ENCODE data around the gene GGACT.
"Not testable (repeated sequence)": the region's sequence is repeated elsewhere in the genome, so short reads cannot be mapped to it uniquely, and the experiment has no call there.

Gene GGACT

DNA sequence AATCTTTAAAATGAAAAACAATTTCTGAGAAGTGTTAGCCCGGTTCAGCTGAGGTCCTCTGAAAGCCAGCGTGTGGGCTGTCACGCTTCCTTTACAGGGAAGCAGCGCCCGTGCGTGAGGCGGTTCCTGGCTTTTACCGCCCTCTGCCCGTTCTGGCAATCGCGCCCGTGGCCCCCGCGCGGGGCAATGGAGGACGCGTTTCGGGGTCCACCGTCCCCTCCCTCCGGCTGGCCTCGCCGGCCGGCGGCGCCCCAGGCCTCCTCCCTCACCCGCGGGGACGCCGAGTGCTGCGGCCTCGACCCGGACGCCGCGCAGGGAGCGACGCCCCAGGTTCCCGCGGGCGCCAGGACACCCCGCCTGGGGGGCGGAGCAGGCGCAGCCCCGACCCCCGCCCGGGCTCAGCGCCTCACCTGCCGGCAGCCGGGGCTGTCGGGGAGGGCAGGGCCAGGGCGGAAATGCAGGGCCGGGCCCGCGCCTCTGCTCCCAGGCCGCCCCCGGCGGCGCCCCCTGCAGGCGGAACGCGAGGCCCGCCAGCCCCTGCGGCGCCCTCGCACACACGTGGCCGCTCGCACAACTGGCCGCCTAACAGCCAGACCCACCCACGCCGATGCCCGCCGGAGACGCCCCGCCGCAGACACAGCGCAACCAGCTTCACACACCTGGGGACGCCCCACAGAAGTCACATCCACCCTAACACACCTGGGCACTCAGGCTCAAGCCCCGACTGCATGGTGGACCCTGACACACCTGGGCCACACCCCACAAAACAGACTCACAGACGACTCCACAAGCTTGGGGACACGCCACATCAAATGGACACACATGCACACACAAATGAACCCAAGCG is at the start of gene GGACT:
Gene GGACT (minus strand): TSS at position 459 of the 847 bp plus-strand sequence. CDS start 56,198 bp downstream, outside the sequence.
- peak; percentile 31 for DNase-seq

DNA sequence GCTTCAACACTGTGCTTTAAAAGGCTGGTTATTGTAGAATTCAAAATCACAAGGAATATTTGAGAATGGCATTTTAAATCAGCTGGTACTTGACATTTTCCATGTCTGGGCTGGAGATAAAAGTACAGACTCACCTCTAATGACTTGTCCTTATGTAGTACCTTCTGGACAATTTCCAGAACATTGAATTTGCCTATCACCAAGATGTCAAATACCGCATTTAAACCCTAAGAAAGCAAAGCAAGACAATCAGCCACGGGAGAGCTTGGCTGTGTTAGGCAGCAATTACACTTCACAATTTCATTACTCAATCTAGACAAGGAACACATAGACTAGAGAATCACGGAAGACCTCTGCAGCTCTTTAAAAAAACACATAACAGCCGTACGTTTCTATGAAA is 49.2 kb upstream of the GGACT start:
- DNase-seq = no peak

DNA sequence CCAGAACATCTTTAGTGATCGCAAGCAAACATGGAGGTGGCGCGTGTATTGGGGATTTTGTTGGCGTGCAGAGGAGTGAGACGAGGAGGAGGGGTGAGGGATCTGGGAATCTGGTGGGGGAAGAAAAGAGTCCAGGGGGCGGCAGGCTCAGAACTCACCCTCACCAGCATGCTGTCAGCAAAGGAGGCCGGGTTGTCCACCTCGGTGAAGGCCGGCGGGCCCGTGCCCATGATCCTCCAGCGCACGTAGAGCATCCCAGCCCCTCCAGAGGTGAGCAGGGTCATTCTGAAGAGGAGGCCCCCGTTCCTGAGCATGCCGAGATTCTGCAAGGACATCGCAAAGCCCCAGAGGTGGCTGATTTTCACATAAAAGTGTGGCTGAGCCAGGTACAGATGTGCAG is 48.8 kb upstream of the GGACT start:
- no peak for DNase-seq

DNA sequence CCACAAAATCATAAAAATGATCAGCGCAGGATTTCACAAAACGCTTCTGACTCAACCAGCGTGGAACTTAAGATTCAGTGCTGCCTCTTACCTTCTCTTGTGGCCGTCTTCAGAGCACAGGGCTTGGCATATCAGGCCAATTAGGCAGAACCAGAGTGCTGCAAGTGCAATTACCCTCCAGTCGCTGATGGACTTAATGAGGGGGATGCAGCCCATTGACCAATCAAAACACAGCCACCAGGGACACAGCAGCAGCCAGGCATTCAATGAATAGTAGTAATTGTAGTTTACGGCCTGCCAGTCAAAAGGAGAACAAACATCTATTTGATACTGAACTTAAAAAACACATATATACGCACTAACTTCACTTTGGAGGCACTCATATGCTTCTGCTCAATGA is 47.9 kb upstream of the GGACT start:
- DNase-seq = peak; percentile 76

DNA sequence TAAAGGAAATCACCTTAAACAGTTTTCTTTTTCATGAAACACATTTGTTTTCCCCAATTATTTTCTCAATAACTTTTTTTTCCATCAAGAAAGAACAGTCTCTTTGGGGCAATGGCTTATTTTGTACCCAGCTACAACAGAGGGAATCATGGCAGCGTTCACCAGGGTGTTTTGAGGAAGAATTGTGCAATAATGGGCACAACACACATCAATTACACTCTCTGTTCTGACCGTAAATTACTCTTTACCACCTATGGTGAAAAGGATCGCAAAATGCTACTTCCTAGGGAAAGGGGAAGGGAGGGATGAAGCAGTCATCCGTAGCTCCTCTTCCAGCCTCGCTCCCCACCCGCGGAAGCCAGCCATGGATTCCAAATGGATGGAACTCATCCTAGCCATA is 47.4 kb upstream of the GGACT start:
- peak; percentile 54 for DNase-seq

DNA sequence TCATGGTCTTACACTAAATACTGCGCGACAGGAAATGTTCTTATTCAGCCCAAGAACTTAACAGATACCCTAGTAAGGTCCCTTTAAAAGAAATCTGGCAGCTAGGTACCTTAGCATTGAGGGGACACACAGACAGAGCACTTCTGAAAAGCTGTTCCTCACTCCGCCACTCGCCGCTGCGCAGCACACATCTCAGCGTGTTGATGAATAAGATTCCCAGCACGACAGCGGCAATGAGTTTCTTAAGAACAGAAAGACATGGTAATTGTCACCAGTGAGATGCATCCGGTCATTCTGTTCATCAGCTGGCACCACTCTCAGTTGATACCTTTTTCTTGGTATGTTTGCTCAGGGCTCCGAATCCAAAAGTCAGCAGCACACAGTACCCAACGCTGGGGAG is 46.1 kb upstream of the GGACT start:
- DNase-seq = no peak

DNA sequence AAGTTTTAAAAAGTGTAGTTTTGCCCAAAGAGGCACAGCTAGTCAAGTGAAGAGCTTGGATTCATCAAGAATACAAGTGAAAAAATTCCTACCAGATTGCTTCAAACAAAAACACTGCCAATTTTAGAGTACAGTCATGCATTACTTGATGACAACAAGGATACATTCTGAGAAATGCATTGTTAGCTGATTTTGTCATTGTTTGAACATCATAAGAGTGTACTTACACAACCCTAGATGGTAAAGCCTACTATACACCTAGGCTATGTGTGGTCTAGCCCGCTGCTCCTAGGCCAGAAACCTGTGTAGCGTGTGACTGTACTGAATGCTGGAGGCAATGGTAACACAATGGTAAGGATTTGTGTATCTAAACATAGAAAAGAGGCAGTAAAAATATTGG is 44.9 kb upstream of the GGACT start:
- DNase-seq = no peak

DNA sequence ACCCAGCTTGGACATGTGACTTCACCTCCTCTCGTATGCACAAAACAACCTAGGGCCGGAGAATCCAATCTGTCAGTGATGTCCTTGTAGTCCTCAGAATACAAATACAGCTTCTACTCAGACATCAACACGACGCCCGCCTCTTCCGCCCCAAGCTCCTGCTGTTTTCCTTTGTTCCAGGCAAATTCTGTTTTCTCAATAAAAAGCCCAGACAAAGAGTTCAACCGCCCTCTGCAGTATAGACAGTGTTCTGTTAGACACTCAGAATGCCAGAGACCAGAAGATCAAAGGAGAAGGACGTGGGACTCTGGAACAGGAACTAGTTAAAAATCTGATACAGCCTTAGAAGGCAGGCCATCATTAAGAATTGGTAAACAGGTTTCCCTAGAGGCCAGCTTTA is 42.0 kb upstream of the GGACT start:
- peak; percentile 96 for DNase-seq

DNA sequence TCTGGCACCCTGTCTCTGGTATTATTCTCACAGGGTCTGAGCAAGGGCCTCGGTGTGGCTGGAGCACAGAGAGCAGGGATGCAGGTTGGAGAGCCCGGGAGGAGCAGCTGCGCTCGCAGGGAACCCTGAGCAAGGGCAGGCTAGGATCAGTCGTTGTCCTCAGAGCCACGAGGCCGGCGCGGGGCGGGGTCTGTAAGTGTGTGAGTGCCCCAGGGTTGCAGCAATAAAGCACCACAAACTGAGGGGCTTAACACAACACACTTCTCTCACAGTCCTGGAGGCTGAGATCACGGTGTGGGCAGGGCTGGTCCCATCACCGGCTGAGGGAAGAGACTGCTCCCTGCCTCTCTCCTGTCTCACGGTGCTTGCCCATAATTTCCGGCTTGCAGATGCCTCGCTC is 38.5 kb upstream of the GGACT start:
- no peak for DNase-seq

DNA sequence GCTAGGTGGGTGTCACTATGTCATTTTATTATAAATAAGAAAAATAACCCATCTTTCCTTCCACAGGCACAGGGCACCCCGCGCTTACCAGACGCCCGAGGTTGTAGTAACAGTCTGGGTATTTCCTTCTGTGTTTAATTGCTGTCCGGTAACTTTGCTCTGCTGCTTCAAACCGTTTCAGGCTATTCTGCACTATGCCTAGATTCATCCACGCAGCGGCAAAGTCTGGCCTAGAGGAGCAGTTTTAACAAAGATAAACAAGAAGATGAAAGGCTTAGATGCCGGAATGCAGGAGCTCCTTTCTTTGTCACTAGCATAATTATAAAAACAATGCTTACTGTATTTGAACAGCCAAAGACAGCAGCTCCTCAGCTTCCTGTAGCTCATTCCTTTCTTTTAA is 36.9 kb upstream of the GGACT start:
- no peak for DNase-seq

DNA sequence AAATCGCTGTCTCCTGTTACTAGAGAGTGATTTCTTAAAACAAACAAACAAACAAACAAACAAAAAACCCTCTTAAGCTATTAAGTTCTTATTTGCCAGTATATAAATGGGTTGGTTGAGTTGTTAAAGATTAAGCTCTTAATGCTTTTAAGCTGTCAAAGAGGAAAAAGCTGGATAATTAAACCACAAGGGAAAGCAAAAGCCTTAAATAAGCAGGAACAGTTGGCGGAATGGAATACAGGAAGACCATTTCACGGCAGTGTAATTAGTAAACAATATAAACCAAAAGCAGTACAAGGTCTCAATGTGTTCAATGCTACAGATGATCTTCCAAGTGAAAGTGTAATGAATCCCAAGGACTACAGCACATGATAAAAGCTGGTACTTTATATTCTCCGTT is 32.2 kb upstream of the GGACT start:
- no peak for DNase-seq

DNA sequence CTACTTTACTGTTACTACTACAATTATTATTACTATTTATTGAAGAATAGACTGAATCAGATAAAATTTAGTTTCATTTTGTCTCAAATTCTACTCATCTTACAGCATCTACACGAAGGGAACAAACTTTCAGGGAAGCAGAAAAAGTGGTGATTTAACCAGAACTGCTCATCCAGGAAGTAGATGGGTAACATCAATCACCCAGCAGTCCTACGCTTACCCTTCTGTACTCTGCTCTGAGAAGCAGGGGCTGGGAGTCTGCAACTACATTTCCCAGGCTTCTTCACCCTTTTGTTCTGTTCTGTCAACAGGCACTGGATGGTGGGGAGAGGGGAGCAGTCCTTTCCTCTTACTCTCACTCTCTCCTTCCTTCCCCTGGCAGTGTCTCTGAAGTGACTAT is 31.4 kb upstream of the GGACT start:
- no peak for DNase-seq

DNA sequence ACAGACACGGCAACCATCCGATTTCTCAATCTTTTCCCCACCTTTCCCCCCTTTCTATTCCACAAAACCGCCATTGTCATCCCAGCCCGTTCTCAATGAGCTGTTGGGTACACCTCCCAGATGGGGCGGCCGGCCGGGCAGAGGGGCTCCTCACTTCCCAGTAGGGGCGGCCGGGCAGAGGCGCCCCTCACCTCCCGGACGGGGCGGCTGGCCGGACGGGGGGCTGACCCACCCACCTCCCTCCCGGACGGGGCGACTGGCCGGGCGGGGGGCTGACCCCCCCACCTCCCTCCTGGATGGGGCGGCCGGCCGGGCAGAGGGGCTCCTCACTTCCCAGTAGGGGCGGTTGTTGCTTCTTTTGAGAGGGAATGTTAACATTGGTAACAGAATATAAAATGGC is 30.3 kb upstream of the GGACT start:
- not testable (repeated sequence) for DNase-seq

DNA sequence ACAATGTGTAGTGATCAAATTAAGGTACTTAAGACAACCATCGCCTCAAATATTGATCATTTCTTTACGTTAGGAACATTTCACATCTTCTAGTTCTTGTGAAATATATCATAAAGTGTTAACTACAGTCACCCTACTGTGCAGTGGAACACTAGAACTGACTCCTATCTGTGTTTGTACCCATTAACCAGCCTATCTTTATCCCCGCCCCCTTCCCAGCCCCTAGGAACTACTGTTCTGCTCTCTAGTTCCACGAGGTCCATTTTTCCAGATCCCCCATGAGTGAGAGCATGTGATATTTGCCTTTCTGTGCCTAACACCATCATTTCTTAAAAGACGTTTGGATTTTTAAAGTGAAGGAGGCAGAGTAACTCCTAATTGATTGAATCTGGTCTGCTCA is 24.4 kb upstream of the GGACT start:
- DNase-seq = no peak

DNA sequence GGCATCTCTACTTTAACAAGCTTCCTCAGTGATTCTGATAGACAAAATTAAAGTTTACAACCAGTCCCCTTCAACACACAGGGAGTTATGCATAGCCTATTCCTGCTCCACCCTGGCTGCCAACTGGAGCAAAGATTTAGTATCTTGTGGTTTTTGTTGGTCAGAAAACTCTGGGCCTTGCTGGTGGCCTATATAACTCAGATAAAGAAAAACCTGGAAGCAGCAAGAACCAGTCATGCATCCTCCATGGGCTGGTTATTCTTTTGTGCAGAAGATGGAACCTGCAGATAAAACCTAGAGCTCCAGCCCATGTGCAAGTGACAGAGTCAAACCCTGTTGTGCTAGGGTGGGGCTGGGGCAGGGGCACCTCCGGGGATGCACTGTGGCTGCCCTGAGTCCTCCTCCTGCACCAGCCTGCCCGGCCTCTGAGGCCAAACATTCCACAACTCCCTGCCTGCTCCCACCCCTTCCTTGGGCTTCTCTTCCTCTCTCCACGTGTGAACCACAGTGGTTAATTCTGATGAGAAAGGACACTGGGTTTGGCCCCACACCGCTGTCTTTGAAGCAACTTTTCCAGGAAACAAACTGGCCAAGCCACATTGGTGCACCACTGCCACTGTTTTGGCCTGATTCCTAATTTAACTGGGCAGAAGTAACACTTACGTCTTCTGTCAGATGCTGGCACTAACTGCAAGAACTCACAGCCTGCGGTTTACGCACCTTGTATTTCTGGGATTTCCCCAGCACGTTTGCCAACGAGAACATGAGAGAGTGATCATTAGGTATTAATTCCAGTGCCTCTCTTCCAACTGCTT is 23.3 kb upstream of the GGACT start:
- no peak for DNase-seq

DNA sequence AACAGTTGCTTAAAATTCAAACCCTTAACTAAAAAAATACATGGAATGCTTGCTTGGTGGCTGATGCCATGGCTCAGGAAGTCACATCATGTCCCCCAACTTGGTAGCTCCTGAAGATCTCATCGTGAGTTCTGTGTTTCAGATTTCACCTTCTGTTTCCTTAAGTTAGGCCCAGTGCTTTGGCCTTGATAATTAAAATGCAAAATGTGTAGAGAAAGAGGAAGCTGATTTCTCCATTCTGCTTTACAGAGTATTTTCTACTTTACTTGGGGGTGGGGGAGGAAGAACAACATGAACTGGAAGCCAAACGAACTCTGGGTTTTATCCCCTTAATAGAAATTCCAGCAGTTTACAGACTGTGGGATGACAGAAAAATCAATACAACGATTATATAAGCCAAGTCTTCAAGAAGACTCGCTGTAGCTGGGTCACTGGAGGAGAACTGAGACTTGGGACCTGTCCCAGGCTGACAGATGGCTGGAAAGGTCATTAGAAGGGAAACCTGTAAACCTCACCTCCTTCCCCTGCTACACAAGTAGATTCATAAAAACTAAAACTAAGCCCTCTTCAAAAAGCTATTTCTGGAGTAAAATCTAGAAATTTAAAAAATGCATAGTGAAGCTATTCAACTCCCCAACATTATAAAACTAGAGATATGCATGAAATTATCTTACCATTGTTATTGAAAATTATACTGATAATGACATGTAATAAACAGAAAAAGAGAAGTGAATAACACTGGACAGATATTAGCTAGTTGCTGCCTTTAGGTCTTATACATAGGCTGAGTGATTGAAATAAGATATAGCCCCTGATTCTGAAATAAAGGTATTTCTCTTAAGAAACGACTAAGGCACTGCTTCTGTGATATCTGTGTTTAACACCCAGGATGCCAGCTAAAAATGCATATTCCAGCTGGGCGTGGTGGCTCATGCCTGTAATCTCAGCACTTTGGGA is 22.1 kb upstream of the GGACT start:
- DNase-seq = no peak

DNA sequence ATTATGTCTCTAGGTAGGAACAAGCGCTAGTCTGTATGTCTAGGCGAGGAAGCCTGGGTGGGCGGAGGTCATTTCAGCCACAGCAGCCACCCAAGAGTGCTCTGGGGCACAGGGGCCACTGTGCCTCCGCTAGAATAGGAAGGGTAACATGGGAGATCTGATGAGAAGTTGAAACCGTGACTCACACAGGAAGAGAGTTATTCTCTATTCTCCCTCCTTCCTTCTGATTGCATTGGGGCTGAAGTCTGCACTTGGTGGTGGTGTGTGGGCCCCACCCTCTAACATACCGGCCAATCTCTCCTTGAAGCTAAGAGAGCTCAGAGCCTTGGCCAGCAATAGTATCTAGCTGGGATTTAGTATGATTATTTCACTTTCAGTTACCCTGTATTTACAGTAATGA is 20.3 kb upstream of the GGACT start:
- DNase-seq = no peak

DNA sequence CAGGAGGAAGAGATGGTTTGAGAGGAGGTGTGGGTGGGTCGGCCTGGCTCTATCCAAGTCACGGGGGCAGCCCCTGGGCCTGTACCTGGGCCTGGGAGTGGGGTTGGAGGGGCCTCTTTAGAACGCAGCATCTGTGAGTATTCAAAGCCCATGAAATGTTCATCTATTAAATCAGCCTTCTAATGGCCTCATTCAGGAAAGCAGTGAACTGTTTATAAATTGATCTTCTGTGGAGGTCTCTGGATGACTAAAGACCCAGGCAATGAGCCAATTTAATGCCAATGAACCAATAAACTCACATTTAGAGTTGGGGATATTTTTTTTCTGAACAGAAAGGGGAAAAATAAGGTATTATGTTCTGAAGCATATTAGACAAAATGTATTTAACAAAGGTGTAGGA is 19.9 kb upstream of the GGACT start:
- DNase-seq = no peak

DNA sequence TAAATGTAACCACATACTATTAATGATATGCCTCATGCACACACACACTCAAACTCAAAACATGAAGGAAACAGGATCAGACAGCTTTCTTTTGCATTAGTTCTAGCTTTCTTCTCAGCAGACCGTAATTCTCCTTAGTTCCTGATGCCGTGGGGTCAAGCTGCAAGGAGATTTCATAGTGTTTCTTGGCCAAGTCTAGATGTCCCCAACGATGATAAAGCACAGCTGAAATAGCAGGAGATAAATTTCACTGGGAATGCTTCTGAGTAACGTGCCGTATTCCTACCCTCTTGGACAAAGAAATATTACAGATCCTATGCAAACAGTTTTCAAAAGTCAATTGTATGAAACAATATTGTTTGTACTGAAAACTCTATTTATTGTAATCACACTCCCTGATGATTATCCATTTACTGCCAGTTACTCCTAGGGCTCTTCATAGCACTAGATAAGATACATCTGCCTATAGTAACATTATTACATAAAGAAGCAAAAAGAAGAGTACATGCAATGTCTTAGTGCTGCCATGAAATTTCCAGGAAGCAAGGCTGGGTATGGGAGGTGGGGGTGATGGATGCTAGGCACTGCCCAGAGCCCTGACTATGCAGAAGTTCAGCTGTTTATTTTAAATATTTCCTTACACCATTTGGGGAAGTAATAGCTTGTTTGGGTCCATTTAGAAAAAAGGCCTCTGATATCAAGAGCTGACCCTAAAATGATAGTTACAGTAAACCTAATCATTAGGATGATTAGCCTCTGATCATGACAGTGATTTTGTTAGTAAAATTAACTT is 16.5 kb upstream of the GGACT start:
- DNase-seq = no peak

DNA sequence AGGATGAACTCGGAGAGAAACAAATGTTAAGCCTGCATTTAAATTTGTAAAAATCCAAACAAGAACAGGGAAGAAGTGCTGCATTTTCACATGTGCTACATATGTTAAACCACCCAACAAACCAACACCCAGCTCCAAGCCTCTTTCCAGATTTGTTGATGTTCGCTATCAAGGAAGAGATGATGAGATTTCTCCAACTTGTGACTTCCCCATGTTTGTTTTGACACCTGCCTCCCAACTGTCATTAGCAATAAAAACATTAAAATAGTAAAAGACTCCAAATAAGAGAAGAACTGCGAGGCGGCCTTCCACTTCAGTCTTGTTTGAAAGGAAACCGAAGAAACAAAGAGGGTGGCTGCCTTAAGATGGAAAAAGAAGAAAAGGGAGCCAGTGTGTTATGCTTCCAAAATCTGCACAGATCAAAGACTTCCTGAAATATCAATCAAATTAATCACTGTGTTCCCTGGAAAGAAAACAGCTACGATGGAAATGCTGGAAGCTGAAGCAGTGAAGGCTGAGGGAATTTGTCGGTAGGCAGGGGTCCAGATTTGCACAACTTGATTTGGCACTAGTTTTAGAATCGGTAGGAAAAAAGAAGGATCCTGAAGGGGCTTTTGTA is 14.0 kb upstream of the GGACT start:
- no peak for DNase-seq

DNA sequence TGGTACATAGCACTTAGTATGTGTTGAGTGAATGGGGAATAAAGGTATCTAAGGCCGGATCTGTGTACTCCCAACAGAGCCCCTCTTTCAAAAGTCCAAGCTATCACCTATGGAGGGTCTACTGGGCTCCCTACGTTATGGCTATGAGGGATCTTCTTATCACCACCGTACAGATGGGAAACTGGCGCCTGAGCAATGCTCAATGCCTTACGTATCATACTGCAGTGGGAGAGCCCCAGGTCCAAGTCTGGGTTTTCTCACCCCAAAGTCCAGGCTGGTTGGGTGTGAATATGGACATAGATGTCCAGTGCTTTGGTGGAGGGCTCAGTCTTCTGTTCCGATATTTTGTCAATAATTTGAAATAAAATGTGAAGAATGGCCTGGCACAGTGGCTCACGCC is 13.1 kb upstream of the GGACT start:
- DNase-seq = no peak

DNA sequence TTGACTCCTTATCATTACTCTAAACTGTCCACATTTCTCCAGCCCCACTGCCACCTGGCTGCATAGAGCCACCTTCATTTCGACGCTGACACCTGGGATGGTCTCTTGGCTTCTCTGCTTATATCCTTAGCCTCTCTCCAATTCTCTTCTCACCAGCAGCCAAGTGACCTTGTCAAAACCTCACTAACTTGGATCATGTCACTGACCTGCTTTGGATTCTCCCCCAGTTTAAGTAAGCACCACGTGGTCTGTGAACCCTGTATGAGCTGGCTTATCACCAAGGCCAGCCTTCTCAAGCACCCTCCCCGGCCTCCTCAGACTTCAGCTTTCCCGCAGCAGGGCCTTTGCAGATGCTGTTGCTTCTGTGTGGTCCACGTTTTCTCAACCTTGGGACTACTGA is 12.3 kb upstream of the GGACT start:
- DNase-seq = no peak

Measured in NCI-H748 treated with DMSO at 0.1 percent for 48 hours (cell line).